HepG2 (cell line): ENCODE results near the gene HINFP. TPM values are rescaled to one million over a fixed set of nuclear protein-coding genes. Genes with fewer than 3 reads are reported as not detected.

Experiments used
- AGO1 ChIP-seq: fragments of 200-400 bp; formaldehyde crosslinking; IDR thresholded peaks from 2 replicates; pipeline ENCODE4 v1.6.1; 2017; ENCODE audit warnings: mild to moderate bottlenecking, low read depth, low read length, moderate library complexity; ENCODE audit not compliant: poor library complexity, severe bottlenecking
- ASH2L ChIP-seq: fragments of 300-600, 200-600 bp; sonication (generic); IDR thresholded peaks from 2 replicates; pipeline ENCODE4 v1.7.0; 2017; ENCODE audit warnings: low read depth, mild to moderate bottlenecking, moderate library complexity, mixed read lengths, low read length; ENCODE audit not compliant: insufficient read length
- CHCHD3 ChIP-seq: sonication (generic); formaldehyde crosslinking; IDR thresholded peaks from 2 replicates; pipeline ENCODE4 v1.8.0; 2022; ENCODE audit warnings: mild to moderate bottlenecking, missing genetic modification reagents, moderate library complexity
- DR1 ChIP-seq: sonication (generic); formaldehyde crosslinking; IDR thresholded peaks from 2 replicates; pipeline ENCODE4 v1.8.0; 2021; ENCODE audit warnings: mild to moderate bottlenecking, missing genetic modification reagents, inconsistent platforms
- ESRRA ChIP-seq: sonication (generic); formaldehyde crosslinking; IDR thresholded peaks from 2 replicates; pipeline ENCODE4 v1.5.1; 2020; ENCODE audit warnings: mild to moderate bottlenecking, low read depth, missing genetic modification reagents
- HNRNPH1 ChIP-seq: fragments of 200-400 bp; formaldehyde crosslinking; optimal IDR thresholded peaks from 2 replicates; pipeline ENCODE3; 2017; ENCODE audit warnings: mild to moderate bottlenecking, low read depth, low read length
- KAT7 ChIP-seq: IDR thresholded peaks from 2 replicates; pipeline ENCODE4 v1.6.1; 2018; ENCODE audit warnings: borderline replicate concordance, missing compliant biosample characterization
- LBX2 ChIP-seq: sonication (generic); formaldehyde crosslinking; IDR thresholded peaks from 2 replicates; pipeline ENCODE4 v1.5.0; 2020; ENCODE audit warnings: missing genetic modification reagents, mild to moderate bottlenecking, borderline replicate concordance
- POGK ChIP-seq: sonication (generic); formaldehyde crosslinking; conservative IDR thresholded peaks from 2 replicates; pipeline ENCODE4 v1.8.0; 2022; ENCODE audit warnings: mild to moderate bottlenecking, moderate library complexity, missing genetic modification reagents
- RBM39 ChIP-seq: fragments of 200-400 bp; formaldehyde crosslinking; IDR thresholded peaks from one replicate; pipeline ENCODE4 v1.6.1; 2018; ENCODE audit warnings: antibody characterized with exemption, mild to moderate bottlenecking, low read depth, low read length; ENCODE audit not compliant: poor library complexity, severe bottlenecking
- SSRP1 ChIP-seq: IDR thresholded peaks from 2 replicates; pipeline ENCODE4 v1.6.1; 2016; ENCODE audit warnings: control low read depth
- SYNCRIP ChIP-seq: fragments of 200-400 bp; formaldehyde crosslinking; IDR thresholded peaks from 2 replicates; pipeline ENCODE4 v1.6.1; 2018; ENCODE audit warnings: mild to moderate bottlenecking, low read depth, low read length; ENCODE audit not compliant: insufficient read depth
- ZMAT5 ChIP-seq: sonication (generic); formaldehyde crosslinking; IDR thresholded peaks from 2 replicates; pipeline ENCODE4 v1.5.0; 2020; ENCODE audit warnings: mild to moderate bottlenecking, low read depth, missing genetic modification reagents, borderline replicate concordance
- ZNF841 ChIP-seq: sonication (generic); formaldehyde crosslinking; IDR thresholded peaks from 2 replicates; pipeline ENCODE4 v1.8.1; 2023; ENCODE audit warnings: missing genetic modification reagents, borderline replicate concordance
- ZNF891 ChIP-seq: sonication (generic); formaldehyde crosslinking; IDR thresholded peaks from 2 replicates; pipeline ENCODE4 v1.5.0; 2020; ENCODE audit warnings: mild to moderate bottlenecking, missing genetic modification reagents
- ZSCAN21 ChIP-seq: sonication (generic); formaldehyde crosslinking; IDR thresholded peaks from 2 replicates; pipeline ENCODE4 v1.8.0; 2022; ENCODE audit warnings: mild to moderate bottlenecking, missing genetic modification reagents, moderate library complexity, borderline replicate concordance
- polyA plus RNA-seq, 8 experiments: library from polyadenylated mRNA; depleted of rRNA in 3 of 8; stranded (reverse) in 7 of 8; unstranded in 1 of 8; fragments of >200 nt; fragmentation: Illumina TruSeq in 4 of 8; extraction: Trizol in 4 of 8; gene quantifications; 2 replicates each; pipeline versions ENCODE4 v1.2.1 to v1.2.3, GENCODE V29; 2011 to 2016; ENCODE audit warnings: low read depth in 4 of 8, missing spikeins in 1 of 8, mixed read lengths in 1 of 8; ENCODE audit not compliant: insufficient read depth in 1 of 8
- total RNA-seq, 5 experiments: library from RNA; depleted of rRNA; stranded (reverse); fragments of >200 nt; fragmentation: Illumina TruSeq; extraction: Trizol; gene quantifications; 2 replicates each; pipeline ENCODE4 v1.2.3, GENCODE V29; 2016; ENCODE audit warnings: low read depth in 1 of 5
- TF ChIP-seq, protein P1 (sequence below): sonication (generic); formaldehyde crosslinking; IDR thresholded peaks from 2 replicates; pipeline ENCODE4 v1.4.0; 2020; ENCODE audit warnings: missing genetic modification reagents, borderline replicate concordance
- TF ChIP-seq, protein P2 (sequence below): sonication (generic); formaldehyde crosslinking; IDR thresholded peaks from 2 replicates; pipeline ENCODE4 v1.8.1; 2023; ENCODE audit warnings: mild to moderate bottlenecking, missing genetic modification reagents
- TF ChIP-seq, protein P3 (sequence below): sonication (generic); formaldehyde crosslinking; IDR thresholded peaks from 2 replicates; pipeline ENCODE4 v1.8.1; 2023; ENCODE audit warnings: mild to moderate bottlenecking, moderate library complexity, missing genetic modification reagents

The HINFP gene
- total and polyA plus RNA-seq, 2 of the 13 experiments (the other 11 are each of a cell fraction or from before 2014, with no cell fraction given): 15.1 to 21.4 TPM

DNA sequence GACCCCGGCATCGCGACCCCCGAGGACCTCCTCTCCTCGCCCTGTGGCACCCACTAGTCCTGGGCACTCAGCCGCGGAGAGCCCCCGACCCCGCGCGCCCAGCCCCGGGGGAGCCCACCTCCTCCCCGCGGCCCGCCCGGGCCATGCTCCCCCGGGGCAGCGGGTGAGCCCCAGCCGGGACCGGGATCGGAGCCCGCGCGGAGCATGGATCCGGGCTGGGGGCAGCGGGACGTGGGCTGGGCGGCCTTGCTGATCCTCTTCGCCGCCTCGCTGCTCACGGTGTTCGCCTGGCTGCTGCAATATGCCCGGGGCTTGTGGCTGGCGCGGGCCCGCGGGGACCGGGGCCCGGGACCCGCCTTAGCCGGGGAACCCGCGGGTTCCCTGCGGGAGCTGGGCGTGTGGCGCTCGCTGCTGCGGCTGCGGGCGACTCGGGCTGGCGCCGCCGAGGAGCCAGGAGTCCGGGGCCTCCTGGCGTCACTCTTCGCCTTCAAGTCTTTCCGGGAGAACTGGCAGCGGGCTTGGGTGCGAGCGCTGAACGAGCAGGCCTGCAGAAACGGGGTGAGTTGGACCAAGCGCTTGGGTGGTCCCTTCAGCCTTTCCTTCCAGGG lies 13.7 kb upstream of the HINFP start (continued):
- TF ChIP-seq SYNCRIP (no peak), ESRRA (CRISPR knock-in tag) (no peak), ZSCAN21 (CRISPR knock-in tag) (peak; percentile 6; the same call in 1 of the 2 replicates), CHCHD3 (CRISPR knock-in tag) (no peak), ZNF841 (CRISPR knock-in tag) (no peak), LBX2 (CRISPR knock-in tag) (no peak), ZNF891 (CRISPR knock-in tag) (no peak), ASH2L (no peak), RBM39 (peak; percentile 15), AGO1 (peak; percentile 70), DR1 (CRISPR knock-in tag) (no peak), ZMAT5 (CRISPR knock-in tag) (no peak), POGK (CRISPR knock-in tag) (no peak), KAT7 (CRISPR knock-in tag) (no peak; the same call in 1 of the 2 replicates), HNRNPH1 (no peak), SSRP1 (CRISPR knock-in tag) (no peak)
- TF ChIP-seq, protein P1, sequence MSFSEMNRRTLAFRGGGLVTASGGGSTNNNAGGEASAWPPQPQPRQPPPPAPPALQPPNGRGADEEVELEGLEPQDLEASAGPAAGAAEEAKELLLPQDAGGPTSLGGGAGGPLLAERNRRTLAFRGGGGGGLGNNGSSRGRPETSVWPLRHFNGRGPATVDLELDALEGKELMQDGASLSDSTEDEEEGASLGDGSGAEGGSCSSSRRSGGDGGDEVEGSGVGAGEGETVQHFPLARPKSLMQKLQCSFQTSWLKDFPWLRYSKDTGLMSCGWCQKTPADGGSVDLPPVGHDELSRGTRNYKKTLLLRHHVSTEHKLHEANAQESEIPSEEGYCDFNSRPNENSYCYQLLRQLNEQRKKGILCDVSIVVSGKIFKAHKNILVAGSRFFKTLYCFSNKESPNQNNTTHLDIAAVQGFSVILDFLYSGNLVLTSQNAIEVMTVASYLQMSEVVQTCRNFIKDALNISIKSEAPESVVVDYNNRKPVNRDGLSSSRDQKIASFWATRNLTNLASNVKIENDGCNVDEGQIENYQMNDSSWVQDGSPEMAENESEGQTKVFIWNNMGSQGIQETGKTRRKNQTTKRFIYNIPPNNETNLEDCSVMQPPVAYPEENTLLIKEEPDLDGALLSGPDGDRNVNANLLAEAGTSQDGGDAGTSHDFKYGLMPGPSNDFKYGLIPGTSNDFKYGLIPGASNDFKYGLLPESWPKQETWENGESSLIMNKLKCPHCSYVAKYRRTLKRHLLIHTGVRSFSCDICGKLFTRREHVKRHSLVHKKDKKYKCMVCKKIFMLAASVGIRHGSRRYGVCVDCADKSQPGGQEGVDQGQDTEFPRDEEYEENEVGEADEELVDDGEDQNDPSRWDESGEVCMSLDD (CRISPR knock-in tag): no peak
- TF ChIP-seq, protein P2, sequence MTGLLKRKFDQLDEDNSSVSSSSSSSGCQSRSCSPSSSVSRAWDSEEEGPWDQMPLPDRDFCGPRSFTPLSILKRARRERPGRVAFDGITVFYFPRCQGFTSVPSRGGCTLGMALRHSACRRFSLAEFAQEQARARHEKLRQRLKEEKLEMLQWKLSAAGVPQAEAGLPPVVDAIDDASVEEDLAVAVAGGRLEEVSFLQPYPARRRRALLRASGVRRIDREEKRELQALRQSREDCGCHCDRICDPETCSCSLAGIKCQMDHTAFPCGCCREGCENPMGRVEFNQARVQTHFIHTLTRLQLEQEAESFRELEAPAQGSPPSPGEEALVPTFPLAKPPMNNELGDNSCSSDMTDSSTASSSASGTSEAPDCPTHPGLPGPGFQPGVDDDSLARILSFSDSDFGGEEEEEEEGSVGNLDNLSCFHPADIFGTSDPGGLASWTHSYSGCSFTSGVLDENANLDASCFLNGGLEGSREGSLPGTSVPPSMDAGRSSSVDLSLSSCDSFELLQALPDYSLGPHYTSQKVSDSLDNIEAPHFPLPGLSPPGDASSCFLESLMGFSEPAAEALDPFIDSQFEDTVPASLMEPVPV (CRISPR knock-in tag): no peak
- TF ChIP-seq, protein P3, sequence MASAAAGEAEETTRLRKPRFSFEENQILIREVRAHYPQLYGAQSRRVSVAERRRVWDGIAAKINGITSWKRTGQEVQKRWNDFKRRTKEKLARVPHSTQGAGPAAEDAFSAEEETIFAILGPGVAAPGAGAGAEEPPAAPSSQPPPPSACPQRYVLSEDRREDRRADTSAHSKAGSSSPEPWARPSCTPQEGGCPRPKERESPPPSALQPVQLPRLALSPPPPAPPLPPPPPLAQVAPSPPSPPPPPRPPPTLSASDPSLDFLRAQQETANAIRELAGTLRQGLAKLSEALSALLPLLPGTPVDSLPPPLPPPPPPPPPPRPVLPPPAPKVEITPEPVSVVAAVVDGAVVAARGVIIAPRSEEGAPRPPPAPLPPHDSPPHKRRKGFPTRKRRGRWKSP (CRISPR knock-in tag): 0 out of 2 replicates have a peak, but pooled peaks have one; percentile 18
